HG03342 (cell line): Measurements from ENCODE around the gene KDM6A.
"Not testable (repeated sequence)": the region's sequence is repeated elsewhere in the genome, so short reads cannot be mapped to it uniquely, and the experiment has no call there.

ENCODE experiments used
- ATAC-seq: cut with Tn5 transposase; IDR thresholded peaks from one replicate; pipeline ENCODE4 v1.9.1; 2021; ENCODE audit warnings: mild to moderate bottlenecking, moderate library complexity; ENCODE audit not compliant: unreplicated experiment

KDM6A gene

DNA sequence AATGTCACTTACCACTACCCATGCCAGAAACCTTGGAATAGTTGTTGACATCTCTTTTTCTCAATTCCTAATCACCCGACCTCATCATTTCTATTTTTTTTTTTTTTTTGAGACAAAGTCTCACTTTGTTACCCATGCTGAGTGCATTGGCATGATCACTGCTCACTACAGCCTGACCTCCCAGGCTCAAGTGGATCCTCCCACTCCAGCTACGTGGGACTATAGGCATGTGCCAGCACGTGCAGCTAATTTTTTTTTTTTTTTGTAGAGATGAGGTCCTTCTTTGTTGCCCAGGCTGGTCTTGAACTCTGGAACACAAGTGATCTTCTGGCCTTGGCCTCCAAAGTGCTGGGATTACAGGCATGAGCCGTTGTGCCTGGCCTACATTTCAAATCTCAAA, 12.0 kb downstream of the KDM6A start:
- ATAC-seq = no peak

DNA sequence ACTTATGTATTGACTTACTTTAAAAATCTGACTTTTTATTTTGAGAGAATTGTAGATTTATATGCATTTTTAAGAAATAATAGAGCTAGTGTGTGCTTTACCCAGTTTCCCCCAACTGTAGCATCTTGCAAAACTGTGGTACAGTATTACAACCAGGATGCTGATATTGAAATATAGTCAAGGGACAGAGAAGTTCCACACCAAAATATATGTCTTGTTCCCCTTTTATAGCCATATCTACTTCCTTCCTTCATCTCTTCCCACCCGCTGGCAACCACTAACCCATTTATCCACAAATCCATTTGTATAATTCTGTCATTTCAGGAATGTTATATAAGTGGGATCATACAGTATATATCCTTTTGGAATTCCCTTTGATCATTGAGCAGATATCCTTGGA, 16.8 kb downstream of the KDM6A start:
- no peak for ATAC-seq

DNA sequence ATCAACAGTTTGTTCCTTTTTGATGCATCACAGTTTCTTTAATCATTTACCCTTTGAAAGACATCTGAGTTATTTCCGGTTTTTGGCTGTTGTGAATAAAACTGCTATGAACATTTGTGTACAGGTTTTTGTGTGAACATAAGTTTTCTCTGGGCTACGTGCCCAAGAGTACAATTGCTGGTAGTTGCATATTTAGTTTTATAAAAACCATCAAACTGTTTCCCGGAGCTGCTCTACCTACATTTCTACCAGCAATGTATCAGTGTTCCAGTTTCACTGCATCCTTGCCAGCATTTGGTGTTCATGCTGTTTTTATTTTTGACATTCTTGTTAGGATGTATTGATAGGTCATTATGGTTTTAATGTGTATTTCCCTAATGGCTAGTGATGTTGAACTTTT, 17.3 kb downstream of the KDM6A start:
- no peak for ATAC-seq

DNA sequence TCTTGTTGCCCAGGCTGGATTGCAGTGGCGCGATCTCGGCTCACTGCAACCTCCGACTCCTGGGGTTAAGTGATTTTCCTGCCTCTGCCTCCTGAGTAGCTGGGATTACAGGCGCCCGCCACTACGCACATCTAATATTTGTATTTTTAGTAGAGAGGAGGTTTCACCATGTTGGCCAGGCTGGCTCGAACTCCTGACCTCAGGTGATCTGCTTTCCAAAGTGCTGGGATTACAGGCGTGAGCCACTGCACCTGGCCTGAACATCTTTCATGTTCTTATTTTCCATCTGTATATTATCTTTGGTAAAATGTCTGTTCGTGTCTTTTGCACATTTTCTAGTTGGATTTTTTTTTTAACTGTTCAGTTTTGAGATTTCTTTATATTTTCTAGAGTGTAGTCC, 17.7 kb downstream of the KDM6A start:
- not testable (repeated sequence) for ATAC-seq

DNA sequence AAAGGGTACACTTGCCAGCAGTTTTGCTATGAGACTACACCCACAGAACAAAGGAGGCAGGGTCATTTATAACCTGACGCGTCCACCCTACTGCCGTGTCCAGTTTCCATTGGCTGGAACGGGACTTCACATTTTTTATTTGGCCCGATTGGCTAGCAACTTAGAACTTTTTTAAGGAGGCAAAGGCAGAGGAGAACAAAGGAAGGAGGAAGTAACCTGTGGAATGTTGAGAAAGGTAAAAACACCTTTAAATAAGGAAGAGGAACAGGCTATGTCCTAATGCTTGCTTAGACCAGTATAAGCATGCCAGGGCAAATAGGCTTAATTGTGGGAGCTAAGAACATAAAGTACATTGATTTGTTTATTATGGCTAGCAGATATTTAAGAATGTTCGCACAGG, 18.7 kb downstream of the KDM6A start:
- ATAC-seq = no peak

DNA sequence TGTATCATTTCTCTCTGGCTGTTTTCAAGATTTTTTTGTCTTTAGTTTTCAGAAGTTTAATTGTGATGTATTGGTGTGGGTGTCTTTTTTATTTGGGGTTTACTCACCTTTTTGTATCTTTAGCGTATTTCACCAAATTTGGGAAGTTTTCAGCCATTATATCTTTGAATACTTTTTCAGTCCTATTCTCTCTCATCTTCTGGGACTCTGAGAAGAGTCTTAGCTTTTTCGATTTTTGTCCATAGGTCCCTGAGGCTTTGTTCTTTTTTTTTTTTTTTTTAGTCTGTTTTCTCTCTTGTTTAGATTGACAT, 23.8 kb downstream of the KDM6A start:
- no peak for ATAC-seq

DNA sequence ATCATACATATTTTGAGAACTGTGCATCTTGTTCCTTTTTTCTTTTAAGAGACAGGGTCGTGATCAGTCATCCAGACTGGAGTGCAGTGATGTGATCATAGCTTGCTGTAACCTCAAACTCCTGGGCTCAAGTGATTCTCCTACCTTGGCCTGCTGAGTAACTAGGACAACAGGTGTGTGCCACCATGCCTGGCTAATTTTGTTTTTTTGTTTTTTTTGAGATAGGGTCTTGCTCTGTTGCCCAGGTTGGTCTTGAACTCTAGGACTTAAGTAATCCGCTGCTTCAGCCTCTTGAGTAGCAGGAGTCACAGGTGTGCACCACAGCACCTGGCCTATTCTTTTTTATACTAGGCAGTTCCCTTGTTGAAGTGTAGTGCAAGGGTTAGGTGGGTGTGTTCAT, 24.6 kb downstream of the KDM6A start:
- ATAC-seq = no peak

DNA sequence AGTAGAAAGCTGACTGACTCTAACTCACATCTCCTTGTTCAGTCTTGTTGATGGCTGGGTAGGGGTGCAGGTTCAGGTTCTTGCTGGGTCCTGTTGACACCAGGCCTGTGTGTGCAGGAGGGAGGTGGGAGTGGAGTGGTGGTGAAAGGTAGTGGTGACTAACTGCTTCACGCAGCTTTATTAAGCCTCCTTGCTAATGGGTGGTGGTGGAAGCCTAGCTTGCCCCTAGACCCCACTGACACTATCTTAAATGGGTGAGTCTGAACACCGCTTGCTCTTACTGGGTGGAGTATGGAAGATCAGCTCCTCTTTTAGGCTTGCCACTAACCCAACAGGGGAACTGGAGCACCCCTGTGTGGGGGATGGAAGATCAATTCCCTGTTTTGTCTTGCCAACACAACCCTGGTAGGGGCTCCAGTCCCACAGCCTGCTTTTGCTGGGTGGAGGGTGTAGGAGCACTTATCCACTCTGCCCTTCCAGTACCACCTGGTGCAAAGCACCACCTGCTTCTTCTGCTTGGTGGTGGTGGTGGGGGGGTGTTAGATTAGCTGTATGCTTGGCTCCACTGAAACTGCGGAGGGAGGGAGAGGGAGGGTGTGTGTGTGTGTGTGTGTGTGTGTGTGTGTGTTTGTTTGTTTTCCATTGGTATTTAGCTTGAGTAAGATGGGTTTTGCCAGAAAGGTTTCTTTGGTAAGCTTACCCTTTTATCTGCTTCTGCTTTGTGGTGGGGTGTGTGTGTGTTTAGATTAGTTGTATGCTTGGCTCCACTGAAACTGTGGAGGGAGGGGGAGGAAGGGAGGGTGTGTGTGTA, 25.6 kb downstream of the KDM6A start:
- peak; percentile 35 for ATAC-seq

DNA sequence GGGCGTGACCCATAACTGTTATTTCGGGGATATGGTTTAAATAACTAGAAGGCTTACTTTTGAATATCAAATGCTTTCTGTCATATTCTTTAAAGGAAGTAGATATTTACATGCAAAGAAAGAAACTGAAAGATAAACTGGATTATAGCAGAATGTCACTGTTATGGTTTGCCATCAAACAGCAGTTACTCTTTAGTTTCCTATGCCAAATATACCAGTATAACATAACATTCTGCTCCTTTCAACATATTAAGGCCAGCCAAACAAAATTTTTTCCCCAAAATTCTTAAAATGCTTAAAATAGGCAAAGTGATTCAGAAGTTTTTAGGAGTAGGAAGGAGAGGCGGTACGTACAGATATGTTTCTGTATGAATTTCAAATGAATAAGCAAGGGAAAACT, 27.0 kb downstream of the KDM6A start:
- ATAC-seq = no peak

DNA sequence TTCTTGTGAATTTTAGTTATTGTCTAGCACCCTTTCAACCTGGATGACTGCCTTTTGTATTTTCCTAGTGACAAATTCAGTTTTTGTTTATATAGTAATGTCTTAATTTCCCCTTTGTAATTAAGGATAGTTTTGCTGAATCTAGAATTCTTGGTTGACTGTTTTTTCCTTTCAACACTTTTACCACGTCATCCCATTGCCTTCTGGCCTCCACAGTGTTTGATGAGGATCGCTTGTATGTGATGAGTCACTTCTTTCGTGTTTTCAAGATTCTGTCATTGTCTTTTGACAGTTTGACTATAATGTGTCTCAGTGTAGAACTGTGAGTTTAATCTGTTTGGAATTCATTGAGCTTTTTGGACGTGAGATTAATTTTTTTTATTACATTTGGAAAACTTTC, 30.1 kb downstream of the KDM6A start:
- no peak for ATAC-seq

DNA sequence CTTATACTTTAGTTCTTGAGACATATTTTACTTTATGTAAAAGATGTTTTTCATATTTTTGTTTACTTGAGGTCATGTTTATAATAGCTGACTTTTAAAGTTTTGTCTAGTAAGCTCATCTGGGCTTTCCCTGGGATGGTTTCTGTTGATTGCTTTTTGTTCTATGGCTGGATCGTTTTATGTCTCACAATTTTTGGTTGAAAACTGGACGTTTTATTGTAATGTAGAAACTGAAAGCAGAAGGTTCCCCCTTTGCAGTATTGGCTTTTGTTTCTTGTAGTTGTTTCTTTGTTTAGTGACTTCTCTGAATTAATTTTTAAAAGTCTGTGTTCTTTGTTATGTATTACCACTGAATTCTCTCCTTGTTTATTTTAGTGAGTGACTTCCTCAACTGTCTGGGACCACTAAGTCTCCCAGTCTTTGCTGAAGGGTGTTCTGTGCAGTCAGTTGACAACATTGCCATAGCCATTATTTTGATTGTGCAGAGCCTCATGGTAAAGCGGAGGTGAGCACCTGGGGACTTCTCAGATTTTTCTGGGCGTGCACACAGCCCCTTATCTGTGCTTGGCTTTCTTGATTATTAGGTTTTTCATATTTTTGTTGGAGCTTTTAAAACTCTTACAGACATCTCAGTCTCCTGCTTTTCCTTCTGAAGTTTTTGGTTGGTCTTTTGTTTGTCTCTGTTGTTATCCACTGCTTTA, 31.0 kb downstream of the KDM6A start:
- peak; percentile 39 for ATAC-seq

DNA sequence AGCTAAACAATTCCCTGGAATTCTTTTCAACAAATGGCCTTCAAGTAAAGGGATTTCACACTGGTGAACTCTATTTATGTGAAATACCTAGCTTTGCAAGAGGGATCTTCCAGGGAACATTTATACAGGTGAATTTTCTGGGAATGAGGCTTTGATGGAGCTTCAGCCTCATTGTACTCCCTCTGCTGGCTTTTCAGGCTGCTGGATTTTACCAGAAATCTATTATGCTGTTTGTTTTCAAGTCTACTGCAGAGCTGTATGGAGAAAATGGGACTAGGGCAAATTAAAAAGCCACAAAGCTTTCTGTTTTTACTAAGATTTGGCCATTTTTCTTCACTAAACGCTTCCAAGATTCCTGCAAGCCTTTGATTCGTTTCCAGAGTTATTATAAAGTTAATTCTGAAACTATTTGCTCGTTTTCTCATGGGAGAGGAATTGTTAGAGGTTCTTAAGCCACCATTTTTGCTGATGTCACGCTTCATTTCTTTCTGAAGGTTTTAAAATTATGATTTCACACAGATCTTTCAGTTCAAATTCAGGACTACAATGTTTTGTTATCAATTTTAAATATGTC, 31.6 kb downstream of the KDM6A start:
- ATAC-seq = no peak

DNA sequence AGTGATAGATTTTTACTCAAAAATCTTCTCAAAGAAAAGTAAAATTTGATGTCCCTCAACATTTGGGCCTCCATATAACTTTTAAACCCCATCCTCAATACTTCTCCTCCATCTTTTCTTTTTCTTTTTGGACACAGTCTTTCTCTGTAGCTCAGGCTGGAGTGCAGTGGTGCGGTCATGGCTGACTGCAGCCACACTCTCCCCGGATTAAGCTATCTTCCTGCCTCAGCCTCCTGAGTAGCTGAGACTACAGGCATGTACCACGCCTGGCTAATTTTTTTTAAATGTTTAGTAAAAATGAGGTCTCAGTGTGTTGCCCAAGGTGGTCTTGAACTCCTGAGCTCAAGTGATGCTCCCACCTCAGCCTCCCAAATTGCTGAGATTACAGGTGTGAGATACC, 33.1 kb downstream of the KDM6A start:
- ATAC-seq = peak; percentile 53

DNA sequence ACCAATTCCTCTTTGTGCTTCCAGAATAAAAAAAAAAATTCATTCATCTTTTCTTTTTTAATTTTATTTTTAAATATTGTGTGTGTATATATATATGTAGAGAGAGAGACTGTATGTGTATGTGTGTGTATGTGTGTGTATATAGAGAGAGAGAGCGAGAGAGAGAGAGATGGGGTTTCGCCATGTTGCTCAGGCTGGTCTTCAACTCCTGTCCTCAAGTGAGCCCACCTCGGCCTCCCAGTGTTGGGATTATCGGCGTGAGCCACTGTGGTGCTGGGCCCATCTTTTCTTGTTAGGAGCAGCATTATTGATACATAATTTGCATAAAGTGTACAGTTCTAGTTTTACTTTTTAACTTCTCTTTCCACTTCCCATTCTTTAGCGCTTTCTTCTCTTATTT, 33.6 kb downstream of the KDM6A start:
- ATAC-seq = no peak

DNA sequence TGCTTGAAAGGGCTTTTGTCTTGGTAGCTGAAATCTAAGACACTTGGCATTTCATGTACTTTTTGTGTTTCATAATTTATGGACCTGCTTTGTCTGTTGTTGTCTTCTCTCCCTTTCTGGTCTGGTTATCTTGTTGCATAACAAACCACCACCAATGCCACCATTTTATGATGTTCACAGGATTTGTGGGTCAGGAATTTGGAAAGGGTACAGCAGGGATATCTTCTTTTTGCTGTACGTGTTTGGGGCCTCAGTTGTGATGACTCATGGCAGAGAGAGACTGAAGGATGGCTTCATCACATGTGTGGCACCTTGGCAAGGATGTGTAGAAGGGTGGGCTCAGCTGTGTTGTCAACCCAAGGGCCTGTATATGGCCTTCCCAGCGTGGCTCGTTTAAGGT, 35.2 kb downstream of the KDM6A start:
- ATAC-seq = no peak

DNA sequence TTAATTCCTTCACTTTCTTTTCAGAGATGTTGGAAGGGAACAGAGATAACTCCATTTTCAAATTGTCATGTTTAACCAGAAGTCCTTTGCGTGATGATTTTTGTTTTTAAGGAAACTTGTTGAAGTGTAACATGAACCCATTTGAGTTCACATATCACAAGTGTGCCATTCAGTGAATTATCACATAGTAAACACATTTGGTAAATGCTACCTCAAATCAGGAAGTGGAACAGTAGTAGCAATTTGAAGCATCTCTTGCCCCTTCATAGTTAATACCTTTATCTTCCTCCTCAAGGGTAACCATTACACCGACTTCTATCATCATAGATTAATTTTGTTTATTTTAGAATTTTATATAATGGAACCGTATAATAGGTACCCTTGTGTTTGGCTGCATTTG, 35.8 kb downstream of the KDM6A start:
- ATAC-seq = no peak

DNA sequence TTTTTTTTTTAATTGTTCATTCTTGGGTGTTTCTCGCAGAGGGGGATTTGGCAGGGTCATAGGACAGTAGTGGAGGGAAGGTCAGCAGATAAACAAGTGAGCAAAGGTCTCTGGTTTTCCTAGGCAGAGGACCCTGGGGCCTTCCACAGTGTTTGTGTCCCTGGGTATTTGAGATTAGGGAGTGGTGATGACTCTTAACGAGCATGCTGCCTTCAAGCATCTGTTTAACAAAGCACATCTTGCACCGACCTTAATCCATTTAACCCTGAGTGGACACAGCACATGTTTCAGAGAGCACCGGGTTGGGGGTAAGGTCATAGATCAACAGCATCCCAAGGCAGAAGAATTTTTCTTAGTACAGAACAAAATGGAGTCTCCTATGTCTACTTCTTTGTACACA, 37.5 kb downstream of the KDM6A start:
- ATAC-seq = not testable (repeated sequence)

DNA sequence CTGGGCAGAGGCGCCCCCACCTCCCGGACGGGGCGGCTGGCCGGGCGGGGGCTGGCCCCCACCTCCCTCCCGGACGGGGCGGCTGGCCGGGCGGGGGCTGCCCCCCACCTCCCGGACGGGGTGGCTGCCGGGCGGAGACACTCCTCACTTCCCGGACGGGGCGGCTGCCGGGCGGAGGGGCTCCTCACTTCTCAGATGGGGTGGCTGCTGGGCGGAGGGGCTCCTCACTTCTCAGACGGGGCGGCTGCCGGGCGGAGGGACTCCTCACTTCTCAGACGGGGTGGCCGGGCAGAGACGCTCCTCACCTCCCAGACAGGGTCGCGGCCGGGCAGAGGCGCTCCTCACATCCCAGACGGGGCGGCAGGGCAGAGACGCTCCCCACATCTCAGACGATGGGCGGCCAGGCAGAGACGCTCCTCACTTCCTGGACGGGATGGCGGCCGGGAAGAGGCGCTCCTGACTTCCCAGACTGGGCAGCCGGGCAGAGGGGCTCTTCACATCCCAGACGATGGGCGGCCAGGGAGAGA, 38.1 kb downstream of the KDM6A start:
- not testable (repeated sequence) for ATAC-seq

DNA sequence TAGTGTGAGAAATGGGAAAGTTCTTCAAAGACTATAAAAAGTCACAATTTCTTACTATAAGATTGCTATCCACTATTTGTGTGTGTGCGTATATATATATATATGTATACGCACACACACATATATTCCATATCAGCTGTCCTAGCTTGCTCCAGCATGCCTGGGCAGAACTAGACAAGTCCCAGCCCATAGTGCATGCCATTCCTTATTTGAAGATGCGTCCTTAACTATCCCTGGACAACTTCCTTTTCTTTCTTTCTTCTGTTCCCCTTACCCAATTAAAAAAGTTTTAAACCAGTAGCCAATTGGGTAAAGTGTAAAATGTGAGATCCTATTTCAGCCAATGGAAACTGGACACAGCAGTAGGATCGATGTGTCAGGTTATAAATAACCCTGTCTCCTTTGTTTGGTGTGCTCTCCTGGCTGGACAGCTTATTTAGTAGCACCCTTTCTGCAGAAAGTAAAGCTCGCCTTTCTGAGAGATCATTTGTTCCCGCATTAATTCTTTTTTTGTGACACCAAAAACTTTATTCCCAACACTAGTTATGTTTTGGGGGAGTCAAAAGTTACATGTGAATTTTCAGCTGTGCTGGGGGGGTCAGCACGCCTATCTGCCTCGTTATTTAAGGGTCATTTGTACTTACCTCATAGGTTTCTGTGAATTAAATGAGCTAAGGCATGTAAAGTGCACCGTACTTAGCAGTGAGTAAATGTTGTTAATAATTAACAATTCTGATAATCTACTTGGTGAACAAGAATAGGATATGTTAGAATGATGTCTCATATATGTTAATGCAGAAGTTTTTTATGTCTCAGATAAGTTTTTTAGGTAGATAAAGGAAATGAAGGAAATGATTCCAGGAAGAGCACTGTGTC, 40.9 kb downstream of the KDM6A start:
- peak; percentile 58 for ATAC-seq

DNA sequence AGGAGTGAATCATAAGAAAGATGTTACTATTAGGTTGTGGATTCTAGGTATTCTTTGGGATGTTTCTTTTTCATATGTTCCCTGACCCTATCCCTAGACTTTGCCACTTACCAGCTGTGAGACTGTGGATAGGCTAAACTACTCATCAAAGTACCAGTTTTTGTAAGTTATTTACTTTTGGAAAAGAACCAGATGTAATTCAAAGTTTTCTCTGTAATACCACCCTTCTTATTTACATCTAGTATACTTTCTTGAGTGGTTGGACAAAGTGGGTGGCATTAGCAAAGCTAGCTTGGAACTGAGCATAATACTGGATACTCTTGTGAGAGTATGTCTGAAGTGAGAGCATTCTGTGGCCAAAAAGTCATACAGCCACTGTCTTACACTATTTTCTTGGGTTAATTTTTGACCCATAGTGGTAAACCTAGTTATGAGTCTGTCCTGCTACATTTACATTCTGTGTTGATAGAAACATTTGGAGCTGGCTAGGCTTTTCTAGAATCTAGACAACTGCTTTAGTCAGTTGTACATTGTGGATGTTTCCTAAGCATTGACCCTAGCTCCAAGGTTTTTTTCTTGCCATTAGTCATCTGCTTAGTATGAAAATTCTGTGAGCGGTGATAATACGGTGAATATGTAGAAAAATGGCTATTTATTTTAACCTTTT, 41.7 kb downstream of the KDM6A start:
- ATAC-seq = peak; percentile 87
